Neural cell (in vitro differentiated cells): ENCODE data around the gene ALK. TPM values are rescaled to one million over a fixed set of nuclear protein-coding genes. Genes with fewer than 3 reads are reported as not detected.

ENCODE experiments used
- H2AFZ ChIP-seq: fragments of 200-600, 300-800 bp; sonication (generic), shearing (Covaris generic); 2 replicates; pipeline ENCODE4 v1.6.0; 2014; ENCODE audit warnings: low read depth, mild to moderate bottlenecking, antibody characterized with exemption, low read length, moderate library complexity
- H3F3A ChIP-seq: fragments of 200-600 bp; shearing (Covaris generic); 2 replicates; pipeline ENCODE4 v1.6.1; 2016; ENCODE audit warnings: mild to moderate bottlenecking, moderate library complexity, mixed read lengths, antibody characterized with exemption, low read length; ENCODE audit not compliant: insufficient read depth, poor library complexity, severe bottlenecking
- H3K27ac ChIP-seq: fragments of 200-600, 300-800 bp; sonication (generic), shearing (Covaris generic); 2 replicates; pipeline ENCODE4 v1.5.1; 2014; ENCODE audit warnings: mild to moderate bottlenecking, low read length, moderate library complexity
- H3K27me3 ChIP-seq: fragments of 300-800, 200-600 bp; sonication (generic), shearing (Covaris generic); 2 replicates; pipeline ENCODE4 v1.6.0; 2014; ENCODE audit warnings: mild to moderate bottlenecking, low read depth, low read length, moderate library complexity; ENCODE audit not compliant: insufficient read depth
- H3K36me3 ChIP-seq: fragments of 300-800, 200-600 bp; sonication (generic), shearing (Covaris generic); 2 replicates; pipeline ENCODE4 v1.5.1; 2014; ENCODE audit warnings: mild to moderate bottlenecking, antibody characterized with exemption, low read length, moderate library complexity; ENCODE audit not compliant: insufficient read depth
- H3K4me2 ChIP-seq: fragments of 300-800, 200-600 bp; sonication (generic), shearing (Covaris generic); 2 replicates; pipeline ENCODE4 v1.6.0; 2014; ENCODE audit warnings: mild to moderate bottlenecking, low read length
- H3K4me3 ChIP-seq: fragments of 300-800, 200-600 bp; sonication (generic), shearing (Covaris generic); 2 replicates; pipeline ENCODE4 v1.5.1; 2014; ENCODE audit warnings: mild to moderate bottlenecking, low read length, moderate library complexity
- H3K79me2 ChIP-seq: fragments of 200-600 bp; shearing (Covaris generic); replicated peaks from 2 replicates; pipeline ENCODE4 v1.6.0; 2014; ENCODE audit warnings: mild to moderate bottlenecking, low read length, moderate library complexity; ENCODE audit not compliant: insufficient read depth
- H3K9ac ChIP-seq: fragments of 300-800, 200-600 bp; sonication (generic), shearing (Covaris generic); 2 replicates; pipeline ENCODE4 v1.6.1; 2016; ENCODE audit warnings: mild to moderate bottlenecking, low read length, mixed read lengths
- H3K9me2 ChIP-seq: fragments of 200-600 bp; shearing (Covaris generic); 2 replicates; pipeline ENCODE4 v1.6.1; 2016; ENCODE audit warnings: mild to moderate bottlenecking, low read length, mixed read lengths; ENCODE audit not compliant: insufficient read depth
- H3K9me3 ChIP-seq: fragments of 200-600, 300-800 bp; sonication (generic), shearing (Covaris generic); 2 replicates; pipeline ENCODE4 v1.6.1; 2016; ENCODE audit warnings: mild to moderate bottlenecking, mixed run types, low read length, moderate library complexity, mixed read lengths
- H4K20me1 ChIP-seq: fragments of 200-600 bp; shearing (Covaris generic); 2 replicates; pipeline ENCODE4 v1.6.1; 2016; ENCODE audit warnings: mild to moderate bottlenecking, mixed run types; ENCODE audit not compliant: insufficient read depth
- CTCF ChIP-seq: fragments of 450-650 bp; IDR thresholded peaks from 2 replicates; pipeline ENCODE4 v1.5.1; 2014; ENCODE audit warnings: antibody characterized with exemption, mild to moderate bottlenecking, moderate library complexity; ENCODE audit not compliant: poor library complexity, severe bottlenecking
- EP300 ChIP-seq: fragments of 450-650 bp; conservative IDR thresholded peaks from 2 replicates; pipeline ENCODE4 v1.6.1; 2014; ENCODE audit warnings: antibody characterized with exemption, mild to moderate bottlenecking, moderate library complexity; ENCODE audit not compliant: poor library complexity, severe bottlenecking
- EZH2 ChIP-seq: fragments of 200-600, 300-800 bp; shearing (Covaris generic), sonication (generic); IDR thresholded peaks from 2 replicates; pipeline ENCODE4 v1.6.1; 2014; ENCODE audit warnings: antibody characterized with exemption, low read length, borderline replicate concordance, mild to moderate bottlenecking; ENCODE audit not compliant: insufficient read depth, poor library complexity, severe bottlenecking
- MXI1 ChIP-seq: fragments of 450-650 bp; conservative IDR thresholded peaks from 2 replicates; pipeline ENCODE4 v1.6.1; 2014; ENCODE audit warnings: antibody characterized with exemption, mild to moderate bottlenecking; ENCODE audit not compliant: poor library complexity, severe bottlenecking
- POLR2AphosphoS5 ChIP-seq: IDR thresholded peaks from 2 replicates; pipeline ENCODE4 v1.6.1; 2012
- RAD21 ChIP-seq: fragments of 450-650 bp; conservative IDR thresholded peaks from 2 replicates; pipeline ENCODE4 v1.6.1; 2014; ENCODE audit warnings: antibody characterized with exemption, mild to moderate bottlenecking, moderate library complexity
- REST ChIP-seq: IDR thresholded peaks from 2 replicates; pipeline ENCODE4 v1.6.1; 2012; ENCODE audit warnings: borderline replicate concordance
- SMC3 ChIP-seq: fragments of 450-650 bp; conservative IDR thresholded peaks from 2 replicates; pipeline ENCODE4 v1.6.1; 2014; ENCODE audit warnings: antibody characterized with exemption, mild to moderate bottlenecking, moderate library complexity; ENCODE audit not compliant: poor library complexity
- TAF1 ChIP-seq: IDR thresholded peaks from 2 replicates; pipeline ENCODE4 v1.6.1; 2012; ENCODE audit warnings: low read depth
- polyA minus RNA-seq: library from RNA; depleted of rRNA, polyadenylated mRNA; stranded (reverse); fragments of >200 nt; gene quantifications from 2 replicates; pipeline ENCODE4 v1.2.3, GENCODE V29; 2014
- polyA plus RNA-seq: library from polyadenylated mRNA; depleted of rRNA; stranded (reverse); fragments of >200 nt; gene quantifications from 2 replicates; pipeline ENCODE4 v1.2.3, GENCODE V29; 2014

The ALK gene
- 7.1 and 10.1 TPM in 2 replicates for polyA plus RNA-seq
- polyA minus RNA-seq, result 28.8 and 32.9 TPM in 2 replicates

GRCh38 chr2:29921560-29921915, at the start of gene ALK:
Gene ALK (minus strand): TSS chr2:29921586. CDS start chr2:29920659, 927 bp downstream.
- TF ChIP-seq TAF1 (no peak), EP300 (no peak), POLR2AphosphoS5 (peak; percentile 36)
- Histone ChIP-seq H3K27ac (no peak within 1 kb of the TSS), H3K36me3 (no peaks in the 10 kb centered on the region), H3K9ac (peak within 1 kb of the TSS; percentile 65), H3K4me3 (peak within 1 kb of the TSS; percentile 88), H3K9me2 (no peaks in the 10 kb centered on the region), H3K79me2 (peaks cover 10% of the 10 kb centered on the region), H3K27me3 (peaks cover 36% of the 10 kb centered on the region), H3F3A (no peaks in the 10 kb centered on the region), H3K9me3 (no peaks in the 10 kb centered on the region), H2AFZ (peak within 1 kb of the TSS; percentile 38), H4K20me1 (no peaks in the 10 kb centered on the region), H3K4me2 (peak within 1 kb of the TSS; percentile 78)

- Histone ChIP-seq H3K9ac (no peak overlapping the region), H2AFZ (no peak overlapping the region), H3K4me2 (no peak overlapping the region), H3K27me3 (no peaks in the 10 kb centered on the region), H3F3A (no peaks in the 10 kb centered on the region), H4K20me1 (no peaks in the 10 kb centered on the region), H3K4me3 (no peak overlapping the region), H3K9me3 (no peaks in the 10 kb centered on the region), H3K36me3 (no peaks in the 10 kb centered on the region), H3K9me2 (no peaks in the 10 kb centered on the region), H3K79me2 (no peaks in the 10 kb centered on the region), H3K27ac (no peak overlapping the region)
- TF ChIP-seq RAD21, result no peak
- TF ChIP-seq EZH2, result no peak
- no peak for TF ChIP-seq TAF1
- no peak for TF ChIP-seq SMC3
- no peak for TF ChIP-seq MXI1
- TF ChIP-seq REST, result no peak
- no peak for TF ChIP-seq CTCF
- no peak for TF ChIP-seq EP300
Measured at GRCh38 chr2:29966266-29966665, 44.9 kb upstream of the ALK start.

GRCh38 chr2:29963972-29964570, 42.7 kb upstream of the ALK start:
- Histone ChIP-seq H3K9me2 (no peaks in the 10 kb centered on the region), H3K9ac (no peak overlapping the region), H3K4me2 (no peak overlapping the region), H3K27ac (no peak overlapping the region), H3K27me3 (no peaks in the 10 kb centered on the region), H3K9me3 (no peaks in the 10 kb centered on the region), H2AFZ (no peak overlapping the region), H4K20me1 (no peaks in the 10 kb centered on the region), H3F3A (no peaks in the 10 kb centered on the region), H3K79me2 (no peaks in the 10 kb centered on the region), H3K4me3 (no peak overlapping the region), H3K36me3 (no peaks in the 10 kb centered on the region)
- TF ChIP-seq CTCF, result no peak
- no peak for TF ChIP-seq MXI1
- no peak for TF ChIP-seq POLR2AphosphoS5
- TF ChIP-seq REST, result no peak
- TF ChIP-seq RAD21, result no peak
- no peak for TF ChIP-seq EP300
- TF ChIP-seq TAF1, result no peak
- TF ChIP-seq EZH2, result no peak
- TF ChIP-seq SMC3, result no peak
